Measurements from ENCODE around the gene STX18. TPM values are rescaled to one million over a fixed set of nuclear protein-coding genes. Genes with fewer than 3 reads are reported as not detected.

The STX18 gene
- total RNA-seq, 3 donors from 2014 or later (not counting 1 experiment from before 2014, with no cell fraction given) = 23.1 to 32.8 (median 29.0) TPM

- TF ChIP-seq, protein P1, sequence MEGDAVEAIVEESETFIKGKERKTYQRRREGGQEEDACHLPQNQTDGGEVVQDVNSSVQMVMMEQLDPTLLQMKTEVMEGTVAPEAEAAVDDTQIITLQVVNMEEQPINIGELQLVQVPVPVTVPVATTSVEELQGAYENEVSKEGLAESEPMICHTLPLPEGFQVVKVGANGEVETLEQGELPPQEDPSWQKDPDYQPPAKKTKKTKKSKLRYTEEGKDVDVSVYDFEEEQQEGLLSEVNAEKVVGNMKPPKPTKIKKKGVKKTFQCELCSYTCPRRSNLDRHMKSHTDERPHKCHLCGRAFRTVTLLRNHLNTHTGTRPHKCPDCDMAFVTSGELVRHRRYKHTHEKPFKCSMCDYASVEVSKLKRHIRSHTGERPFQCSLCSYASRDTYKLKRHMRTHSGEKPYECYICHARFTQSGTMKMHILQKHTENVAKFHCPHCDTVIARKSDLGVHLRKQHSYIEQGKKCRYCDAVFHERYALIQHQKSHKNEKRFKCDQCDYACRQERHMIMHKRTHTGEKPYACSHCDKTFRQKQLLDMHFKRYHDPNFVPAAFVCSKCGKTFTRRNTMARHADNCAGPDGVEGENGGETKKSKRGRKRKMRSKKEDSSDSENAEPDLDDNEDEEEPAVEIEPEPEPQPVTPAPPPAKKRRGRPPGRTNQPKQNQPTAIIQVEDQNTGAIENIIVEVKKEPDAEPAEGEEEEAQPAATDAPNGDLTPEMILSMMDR (IDR thresholded peaks at IDR 0.05) = no peak
- peak overlapping the region; percentile 6 to 9 for H3K27ac Mint-ChIP-seq
- DNase-seq (no peak), ATAC-seq (peak; percentile 19 to 45 (median 29))
- Histone ChIP-seq H3K27me3 (ENCODE audit: control insufficient read depth, insufficient read depth, low read length) (no peaks in the 10 kb centered on the region), H3K9me3 (ENCODE audit: control insufficient read depth, insufficient read depth, low read length) (no peaks in the 10 kb centered on the region), H3K4me3 (ENCODE audit: low read length) (no peak overlapping the region), H3K27ac (ENCODE audit: low read length) (no peak overlapping the region), H3K4me1 (ENCODE audit: control insufficient read depth, insufficient read depth, low read length) (no peaks in the 10 kb centered on the region), H3K36me3 (ENCODE audit: control insufficient read depth, insufficient read depth, low read length) (no peaks in the 10 kb centered on the region)
- intact Hi-C loops (cut with micrococcal nuclease) = no loop called here
- WGBS (ENCODE audit: insufficient coverage) = 73% methylated on average over 4 of the region's 6 CpGs
- H3K4me3 Mint-ChIP-seq = no peak overlapping the region
- H3K27me3 Mint-ChIP-seq (ENCODE audit: low read depth in 2 of 2) = no peaks in the 10 kb centered on the region
- H3K9me3 Mint-ChIP-seq = no peaks in the 10 kb centered on the region
- no peaks in the 10 kb centered on the region for H3K36me3 Mint-ChIP-seq
- H3K4me1 Mint-ChIP-seq = peaks cover 5 to 20% of the 10 kb centered on the region in 2 donors
These were observed 49.5 kb downstream of the STX18 start for GRCh38 chr4:4492161-4492847.

DNA sequence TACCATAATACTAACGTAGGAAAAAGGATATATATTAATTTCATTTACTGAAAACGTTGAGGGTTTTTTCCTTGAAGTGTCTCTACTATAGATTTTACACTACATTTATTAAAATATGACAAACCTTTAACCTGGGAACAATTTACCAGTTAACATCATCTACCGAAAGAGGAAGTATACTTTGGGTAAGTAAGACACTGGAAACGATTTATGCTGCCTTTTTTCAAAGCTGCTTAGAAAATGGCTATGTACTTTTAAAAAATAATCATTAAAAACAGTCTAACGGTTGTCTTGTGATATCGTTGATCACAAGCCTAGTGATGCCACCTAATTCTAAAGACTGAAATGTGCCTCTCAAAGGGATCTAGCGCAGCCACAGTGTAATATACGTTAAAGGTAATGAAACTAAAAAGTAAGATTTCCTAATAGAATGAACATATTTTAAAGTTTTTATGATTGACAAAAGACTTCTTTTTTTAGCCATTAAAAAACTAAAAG is 50.4 kb downstream of the STX18 start:
- Mint-ChIP-seq H3K4me1 (peaks cover 5 to 18% of the 10 kb centered on the region in 2 donors), H3K27me3 (ENCODE audit: low read depth in 2 of 2) (no peaks in the 10 kb centered on the region), H3K9me3 (no peaks in the 10 kb centered on the region), H3K27ac (no peak overlapping the region), H3K4me3 (no peak overlapping the region), H3K36me3 (no peaks in the 10 kb centered on the region)
- peak overlapping the region; percentile 22 for H3K4me3 ChIP-seq (ENCODE audit: low read length)
- H3K4me1 ChIP-seq (ENCODE audit: control insufficient read depth, insufficient read depth, low read length) = no peaks in the 10 kb centered on the region
- peak overlapping the region; percentile 55 for H3K27ac ChIP-seq (ENCODE audit: low read length)
- no peaks in the 10 kb centered on the region for H3K36me3 ChIP-seq (ENCODE audit: control insufficient read depth, insufficient read depth, low read length)
- DNase-seq (no peak), ATAC-seq (no peak)
- intact Hi-C loops (cut with micrococcal nuclease) = no loop called here
- TF ChIP-seq, protein P1 (IDR thresholded peaks at IDR 0.05) = no peak
- H3K27me3 ChIP-seq (ENCODE audit: control insufficient read depth, insufficient read depth, low read length) = no peaks in the 10 kb centered on the region
- H3K9me3 ChIP-seq (ENCODE audit: control insufficient read depth, insufficient read depth, low read length) = no peaks in the 10 kb centered on the region
- WGBS (ENCODE audit: insufficient coverage) = 68% methylated on average over 4 of the region's 8 CpGs

DNA sequence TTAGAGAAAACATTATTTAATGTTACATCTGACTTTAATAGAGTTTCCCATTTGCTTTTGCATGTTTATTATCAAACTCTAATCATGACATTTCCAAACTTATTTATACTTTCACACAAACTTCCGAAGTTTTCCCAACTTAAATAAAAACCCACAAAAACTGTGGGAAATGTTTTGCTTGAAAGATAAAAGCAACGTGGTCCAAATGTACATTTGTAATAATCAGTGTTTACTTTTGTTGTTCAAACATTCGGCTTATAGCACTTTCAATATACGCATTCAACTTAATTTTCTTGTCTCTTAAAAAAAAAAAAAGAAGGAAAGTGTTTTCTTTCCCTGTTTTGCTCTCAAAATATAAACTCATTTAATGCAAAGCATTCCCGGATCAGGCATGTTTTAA is 51.0 kb downstream of the STX18 start:
- WGBS (ENCODE audit: insufficient coverage) = 93% methylated on average over 3 of the region's 5 CpGs
- H3K27me3 Mint-ChIP-seq (ENCODE audit: low read depth in 2 of 2) = no peaks in the 10 kb centered on the region
- Histone ChIP-seq H3K4me1 (ENCODE audit: control insufficient read depth, insufficient read depth, low read length) (no peaks in the 10 kb centered on the region), H3K27me3 (ENCODE audit: control insufficient read depth, insufficient read depth, low read length) (no peaks in the 10 kb centered on the region), H3K9me3 (ENCODE audit: control insufficient read depth, insufficient read depth, low read length) (no peaks in the 10 kb centered on the region), H3K4me3 (ENCODE audit: low read length) (no peak overlapping the region), H3K36me3 (ENCODE audit: control insufficient read depth, insufficient read depth, low read length) (no peaks in the 10 kb centered on the region), H3K27ac (ENCODE audit: low read length) (no peak overlapping the region)
- no peak for ATAC-seq
- intact Hi-C loops (cut with micrococcal nuclease) = no loop called here
- H3K9me3 Mint-ChIP-seq = no peaks in the 10 kb centered on the region
- H3K27ac Mint-ChIP-seq = no peak overlapping the region
- no peak overlapping the region for H3K4me3 Mint-ChIP-seq
- H3K36me3 Mint-ChIP-seq = no peaks in the 10 kb centered on the region
- peaks cover 5 to 16% of the 10 kb centered on the region in 2 donors for H3K4me1 Mint-ChIP-seq
- DNase-seq = no peak
- TF ChIP-seq, protein P1 (IDR thresholded peaks at IDR 0.05) = no peak

DNA sequence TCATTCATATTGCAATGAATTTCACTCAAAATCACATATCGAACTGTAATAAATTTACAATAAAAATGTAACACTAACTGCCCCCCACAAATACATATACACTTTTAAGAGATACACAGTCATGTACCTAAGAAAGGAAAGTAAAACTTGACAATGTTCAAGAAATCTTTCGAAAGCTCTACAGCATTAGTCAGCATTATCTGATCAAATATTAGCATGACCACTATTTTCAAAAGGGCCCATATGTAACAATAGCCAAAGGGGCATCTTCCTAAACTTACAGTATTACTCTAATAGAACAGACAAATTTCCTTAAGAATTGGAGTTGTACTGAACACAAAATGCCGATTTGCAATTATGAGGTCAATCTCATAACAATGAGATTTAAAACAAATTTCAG is 51.8 kb downstream of the STX18 start:
- intact Hi-C loops (cut with micrococcal nuclease) = no loop called here
- Mint-ChIP-seq H3K36me3 (no peaks in the 10 kb centered on the region), H3K27me3 (ENCODE audit: low read depth in 2 of 2) (no peaks in the 10 kb centered on the region), H3K9me3 (no peaks in the 10 kb centered on the region), H3K27ac (no peak overlapping the region), H3K4me1 (peaks cover 5 to 16% of the 10 kb centered on the region in 2 donors), H3K4me3 (no peak overlapping the region)
- Histone ChIP-seq H3K36me3 (ENCODE audit: control insufficient read depth, insufficient read depth, low read length) (no peaks in the 10 kb centered on the region), H3K9me3 (ENCODE audit: control insufficient read depth, insufficient read depth, low read length) (no peaks in the 10 kb centered on the region), H3K4me3 (ENCODE audit: low read length) (no peak overlapping the region), H3K27ac (ENCODE audit: low read length) (no peak overlapping the region), H3K27me3 (ENCODE audit: control insufficient read depth, insufficient read depth, low read length) (no peaks in the 10 kb centered on the region), H3K4me1 (ENCODE audit: control insufficient read depth, insufficient read depth, low read length) (no peaks in the 10 kb centered on the region)
- no peak for ATAC-seq
- WGBS (ENCODE audit: insufficient coverage) = 89% methylated on average over 3 of the region's 3 CpGs
- TF ChIP-seq, protein P1 (IDR thresholded peaks at IDR 0.05) = no peak
- no peak for DNase-seq
